Measurements from ENCODE around the gene ZFP36L2.
"Not testable (repeated sequence)": the region's sequence is repeated elsewhere in the genome, so short reads cannot be mapped to it uniquely, and the experiment has no call there.

Gene ZFP36L2

DNA sequence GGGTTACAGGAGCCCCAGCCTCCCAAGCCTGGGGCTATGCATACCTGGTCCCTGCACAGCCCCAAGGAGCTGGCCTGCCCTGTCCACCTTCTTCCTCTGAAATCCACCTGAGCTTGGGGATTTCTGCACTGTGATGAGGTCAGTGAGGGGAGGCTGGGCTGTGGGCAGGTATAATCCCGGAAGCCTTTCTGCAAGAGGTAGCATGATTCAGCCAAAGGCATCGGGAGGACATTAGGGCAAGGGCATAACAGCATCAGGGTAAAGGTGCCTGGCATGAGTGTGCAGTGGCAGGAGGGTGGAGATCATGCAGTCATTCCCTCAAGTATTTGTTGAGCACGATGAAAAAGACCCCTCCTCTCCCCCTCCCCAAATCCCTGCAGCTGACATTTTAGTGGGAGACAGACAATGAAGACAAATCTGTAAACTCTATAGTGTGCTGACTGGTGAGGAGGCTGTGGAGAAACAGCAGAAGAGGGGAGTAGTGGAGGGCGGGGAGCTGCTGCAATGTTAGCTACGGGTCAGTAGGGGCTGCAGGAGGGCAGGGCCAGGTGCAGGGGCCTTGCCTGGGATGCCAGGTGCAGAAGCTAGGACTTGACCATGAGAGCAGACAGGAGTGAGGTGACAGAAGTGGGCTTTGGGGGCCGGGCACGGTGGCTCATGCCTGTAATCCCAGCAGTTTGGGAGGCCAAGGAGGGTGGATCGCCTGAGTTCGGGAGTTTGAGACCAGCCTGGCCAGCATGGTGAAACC is 18.7 kb downstream of the ZFP36L2 start:
- DNase-seq (ENCODE audit: low read depth), result no peak

DNA sequence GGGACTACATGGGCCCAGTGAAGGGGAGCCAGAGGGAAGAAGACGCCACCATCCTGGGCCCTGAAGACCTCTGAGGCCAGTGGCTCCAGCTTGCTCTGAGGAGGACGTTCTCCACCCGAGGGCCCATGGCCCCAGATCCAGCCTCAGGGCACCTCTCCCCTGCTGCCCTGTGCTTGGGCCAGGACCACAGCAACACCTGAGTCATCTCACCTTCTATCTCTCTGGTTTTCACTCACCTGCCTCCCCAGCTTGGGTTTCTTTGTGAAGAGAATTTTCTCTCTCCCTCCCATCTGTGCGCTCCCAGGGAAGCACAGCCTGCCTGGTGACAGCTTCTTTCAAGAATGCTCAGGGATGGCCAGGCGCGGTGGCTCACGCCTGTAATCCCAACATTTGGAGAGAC is 19.8 kb downstream of the ZFP36L2 start:
- DNase-seq (ENCODE audit: low read depth), result no peak

- DNase-seq (ENCODE audit: low read depth), result no peak
Observed at GRCh38 chr2:43203373-43203772, 23.0 kb downstream of the ZFP36L2 start.

DNA sequence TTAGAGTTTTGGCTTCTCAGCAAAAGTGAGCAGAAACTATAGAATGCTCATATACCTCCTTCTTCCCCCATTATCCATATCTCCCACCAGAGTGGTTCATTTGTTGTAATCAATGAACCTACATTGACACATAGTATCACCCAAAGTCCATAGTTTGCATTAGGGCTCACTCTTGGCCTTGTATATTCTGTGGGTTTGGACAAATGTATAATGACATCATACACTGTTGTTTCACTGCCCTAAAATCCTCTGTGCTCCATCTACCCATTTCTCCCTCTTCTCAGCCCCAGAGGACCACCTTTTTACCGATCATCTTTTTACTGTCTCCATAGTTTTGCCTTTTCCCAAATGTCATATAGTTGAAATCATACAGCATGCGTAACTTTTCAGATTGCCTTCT is 24.1 kb downstream of the ZFP36L2 start:
- DNase-seq (ENCODE audit: low read depth), result no peak

GRCh38 chr2:43201497-43201896 is 24.9 kb downstream of the ZFP36L2 start:
- DNase-seq (ENCODE audit: low read depth), result no peak

DNA sequence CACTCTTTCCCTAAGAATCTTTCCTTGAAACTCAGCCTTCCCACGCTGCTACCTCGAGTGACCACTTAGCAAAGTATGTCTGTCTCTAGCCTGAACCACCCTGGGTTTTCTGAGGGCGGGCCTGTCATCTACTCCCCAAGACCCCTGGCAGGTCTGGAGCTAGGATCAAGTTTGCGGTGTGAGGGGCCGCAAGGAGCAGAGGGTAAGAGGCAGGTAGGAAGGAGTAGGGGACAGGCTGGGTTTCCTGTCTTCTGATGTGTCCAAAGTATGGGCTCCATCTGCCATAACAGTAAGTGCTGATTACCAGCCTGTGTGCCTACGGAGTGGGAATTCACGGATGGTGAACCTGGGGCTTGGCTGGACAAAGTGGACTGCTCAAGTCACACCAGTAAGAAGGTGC is 25.4 kb downstream of the ZFP36L2 start:
- no peak for DNase-seq (ENCODE audit: low read depth)

DNA sequence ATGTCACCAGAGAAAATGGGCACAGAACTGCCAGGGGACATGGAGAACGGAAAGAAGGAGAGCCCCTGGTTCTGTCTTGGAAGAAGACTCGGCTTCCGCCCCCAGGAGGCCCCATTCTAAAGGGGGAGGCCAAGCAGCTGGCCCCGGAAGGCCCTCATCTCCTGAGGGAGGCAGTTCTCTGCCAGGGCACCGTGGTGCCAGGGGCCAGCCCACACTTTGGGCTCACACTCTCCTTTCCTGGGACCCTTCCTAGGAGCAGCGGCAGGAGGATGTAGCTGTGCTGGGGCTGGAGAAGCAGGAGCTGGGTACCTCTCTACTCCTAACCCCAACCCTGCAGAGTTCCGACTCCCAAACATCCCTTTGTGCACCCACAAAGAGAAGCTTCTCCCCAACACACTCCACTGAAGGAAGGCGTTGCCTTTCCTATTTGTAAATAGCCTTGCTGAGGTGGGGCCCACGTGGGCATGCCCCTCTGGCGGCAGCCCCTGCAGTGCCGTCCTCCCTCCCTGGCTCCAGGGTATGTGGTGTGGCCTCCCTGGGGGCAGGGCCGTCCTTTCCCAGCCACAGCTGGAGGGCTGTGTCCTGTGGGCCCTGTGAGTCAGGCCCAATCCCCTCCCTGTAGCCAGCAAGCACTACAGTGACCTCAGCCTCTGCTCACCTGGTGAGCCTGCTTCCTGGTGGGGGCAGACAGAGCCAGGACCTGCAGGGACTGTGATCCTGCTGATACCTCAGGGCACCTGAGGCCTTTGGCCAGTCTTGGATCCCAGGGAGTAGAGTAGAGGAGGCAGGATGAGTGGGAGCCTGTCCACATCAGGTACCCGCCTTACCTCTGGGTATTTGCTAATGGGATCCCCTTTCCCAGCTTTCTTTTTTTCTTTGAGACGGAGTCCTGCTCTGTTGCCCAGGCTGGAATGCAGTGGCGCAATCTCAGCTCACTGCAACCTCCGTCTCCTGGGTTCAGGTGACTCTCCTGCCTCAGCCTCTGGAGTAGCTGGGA is 26.6 kb downstream of the ZFP36L2 start:
- DNase-seq (ENCODE audit: low read depth), result no peak

DNA sequence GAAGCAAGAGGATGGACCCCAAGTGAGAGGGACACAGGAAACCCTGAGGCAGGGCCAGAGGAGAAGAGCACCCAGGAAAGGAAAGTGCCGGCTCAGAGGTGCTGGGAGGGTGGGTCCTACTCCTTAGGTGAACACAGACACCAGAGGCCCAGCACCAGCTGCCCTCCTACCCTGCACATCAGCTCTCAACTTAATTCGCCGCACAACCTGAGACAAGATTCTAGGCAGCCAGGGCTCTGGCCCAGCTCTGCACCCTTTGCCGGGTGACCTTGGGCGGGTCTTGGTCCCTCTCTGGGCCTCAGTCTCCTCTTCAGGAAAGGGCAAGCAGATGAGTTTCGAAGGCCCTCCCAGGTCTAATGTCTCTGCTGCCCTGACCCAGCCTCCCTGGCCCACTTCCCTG is 28.1 kb downstream of the ZFP36L2 start:
- DNase-seq (ENCODE audit: low read depth), result no peak

DNA sequence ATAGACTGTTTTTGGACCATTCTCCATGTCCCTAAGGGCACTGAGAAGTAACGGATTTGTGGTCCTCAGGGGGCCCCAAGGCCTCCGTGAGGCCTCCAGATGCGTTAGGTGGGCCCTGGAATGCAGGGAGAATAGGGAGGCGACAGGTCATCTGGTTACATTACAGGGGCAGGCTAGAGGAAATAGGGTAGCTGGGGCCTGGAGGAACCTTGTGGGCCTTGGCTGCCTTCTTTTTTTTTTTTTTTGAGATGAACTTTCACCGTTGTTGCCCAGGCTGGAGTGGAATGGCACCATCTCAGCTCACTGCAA is 28.9 kb downstream of the ZFP36L2 start:
- DNase-seq (ENCODE audit: low read depth), result no peak

DNA sequence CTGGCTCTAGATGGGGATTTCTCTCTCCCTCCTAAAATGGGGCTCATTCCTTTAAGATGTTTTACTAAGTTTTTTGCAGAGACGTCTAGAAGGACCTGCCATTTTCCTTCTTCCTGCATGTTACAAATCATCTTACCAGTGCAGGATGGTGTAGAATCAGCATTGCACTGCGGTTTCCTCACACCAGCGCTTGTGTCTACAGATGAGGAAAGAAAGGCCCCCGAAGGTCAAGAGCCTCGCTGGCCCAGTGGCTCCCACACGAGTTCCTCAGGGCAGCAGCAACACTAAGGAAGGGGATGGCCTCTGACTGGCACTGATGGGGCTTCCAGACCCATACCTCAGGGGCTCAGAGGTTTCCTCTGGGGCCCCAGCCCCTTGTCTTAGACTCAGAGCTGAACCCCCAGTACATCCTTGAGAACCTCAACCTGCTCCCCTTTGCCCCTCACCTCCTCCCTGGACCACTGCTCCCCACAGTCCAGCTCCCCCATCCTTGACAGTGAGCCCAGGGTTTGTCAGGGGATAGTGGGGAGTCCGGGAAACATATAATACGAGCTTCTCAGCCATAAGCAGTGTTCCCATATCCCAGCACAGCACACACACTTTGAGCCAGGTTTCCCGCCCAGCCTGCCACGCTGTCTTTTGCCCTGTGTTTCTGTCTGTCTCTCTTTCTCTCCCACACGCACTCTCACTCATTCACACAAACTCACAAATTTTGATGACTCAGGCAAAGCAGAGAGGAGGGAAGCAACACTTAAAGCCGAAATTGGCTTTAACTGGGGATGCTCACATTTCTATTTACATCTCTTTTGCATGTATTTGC is 29.4 kb downstream of the ZFP36L2 start:
- no peak for DNase-seq (ENCODE audit: low read depth)

DNA sequence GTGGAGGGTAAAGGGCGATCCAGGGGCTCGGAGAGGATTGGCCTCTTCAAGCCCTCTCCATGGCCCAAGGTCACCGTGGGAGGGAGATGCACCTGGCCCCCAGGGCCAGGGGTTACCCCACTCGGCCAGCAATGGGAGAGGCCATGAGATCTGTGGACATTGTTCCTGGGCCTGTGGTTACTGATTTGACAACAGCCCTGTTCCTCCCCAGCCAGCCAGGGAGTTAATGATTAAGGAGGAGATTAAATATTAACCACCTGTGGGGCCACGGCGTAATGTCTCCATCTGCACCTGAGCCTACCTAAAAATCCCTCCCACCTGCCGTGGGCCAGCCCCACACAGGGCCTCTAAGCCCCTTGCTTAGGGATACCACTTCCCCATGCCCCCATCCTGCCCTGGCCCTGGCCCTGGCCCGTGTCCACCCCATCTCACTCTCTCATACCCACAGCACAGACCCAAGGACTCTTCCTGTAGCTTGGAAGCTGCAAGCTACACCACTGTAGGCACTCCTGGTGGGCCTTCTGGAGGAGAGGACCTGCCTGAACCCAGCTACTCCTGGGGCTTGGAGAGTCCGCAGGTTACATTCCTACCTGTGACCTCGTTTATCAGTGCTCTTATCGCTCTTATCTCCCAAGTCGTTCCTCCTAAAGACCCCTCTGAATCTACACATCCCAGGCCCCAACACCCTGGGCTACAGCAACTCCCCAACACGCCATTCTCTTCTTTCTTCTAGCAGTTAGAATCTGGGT is 32.1 kb downstream of the ZFP36L2 start:
- no peak for DNase-seq (ENCODE audit: low read depth)

- no peak for DNase-seq (ENCODE audit: low read depth)
Observed at GRCh38 chr2:43193652-43194120, 32.7 kb downstream of the ZFP36L2 start.

- DNase-seq (ENCODE audit: low read depth), result no peak
Observed at GRCh38 chr2:43192744-43193651, 33.4 kb downstream of the ZFP36L2 start.

GRCh38 chr2:43191947-43192516 is 34.4 kb downstream of the ZFP36L2 start:
- DNase-seq (ENCODE audit: low read depth), result no peak

- DNase-seq (ENCODE audit: low read depth), result no peak
Observed at GRCh38 chr2:43190311-43191052, 35.9 kb downstream of the ZFP36L2 start.

GRCh38 chr2:43189861-43190260 is 36.5 kb downstream of the ZFP36L2 start:
- DNase-seq (ENCODE audit: low read depth), result not testable (repeated sequence)

GRCh38 chr2:43188561-43189386 is 37.6 kb downstream of the ZFP36L2 start:
- no peak for DNase-seq (ENCODE audit: low read depth)

- DNase-seq (ENCODE audit: low read depth), result no peak
Observed at GRCh38 chr2:43186679-43187374, 39.6 kb downstream of the ZFP36L2 start.

Measured in fibroblast of gingiva (primary cell).